Measurements from ENCODE around the gene ZCCHC24. TPM values are rescaled to one million over a fixed set of nuclear protein-coding genes. Genes with fewer than 3 reads are reported as not detected.

The ZCCHC24 gene
- total RNA-seq, 1 donor from 2014 or later: 5.9 TPM

DNA sequence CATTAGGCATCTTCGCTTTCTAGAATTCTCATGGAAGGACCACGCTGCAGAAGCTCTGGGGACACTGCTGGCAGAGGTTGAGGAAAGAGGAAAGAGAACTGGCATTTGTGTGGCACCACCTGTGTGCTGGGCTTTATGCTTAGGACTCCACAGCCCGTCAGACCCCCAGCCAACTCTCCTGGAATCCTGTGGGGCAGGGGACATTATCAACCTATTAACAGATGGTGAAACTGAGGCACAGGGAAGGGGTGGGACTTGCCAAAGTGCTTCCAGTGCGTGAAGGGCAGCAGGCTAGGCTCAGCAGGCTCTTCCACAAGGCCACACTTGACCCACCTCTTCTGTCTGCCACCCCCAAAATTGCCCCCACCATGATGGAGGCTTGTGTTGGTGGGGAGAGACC, 46.8 kb downstream of the ZCCHC24 start:
- Histone ChIP-seq H3K9me3 (ENCODE audit: low read depth) (no peaks in the 10 kb centered on the region), H3K4me2 (no peak overlapping the region), H4K20me1 (ENCODE audit: low read depth) (no peaks in the 10 kb centered on the region), H3K27me3 (no peaks in the 10 kb centered on the region), H3K27ac (no peak overlapping the region), H3K36me3 (no peaks in the 10 kb centered on the region), H3K4me3 (no peak overlapping the region), H3F3A (ENCODE audit: low read depth) (peaks cover 10% of the 10 kb centered on the region), H2AFZ (replicated peaks) (no peak overlapping the region), H3K4me1 (peaks cover 15% of the 10 kb centered on the region), H3K9ac (no peak overlapping the region), H3K79me2 (ENCODE audit: low read depth) (no peaks in the 10 kb centered on the region)
- DNase-seq (ENCODE audit: low spot score): no peak
- H3K4me3 Mint-ChIP-seq: peak overlapping the region; percentile 46
- peaks cover 3% of the 10 kb centered on the region for H3K27me3 Mint-ChIP-seq (ENCODE audit: insufficient read depth, low read depth)
- H3K27ac Mint-ChIP-seq: peak overlapping the region; percentile 42
- H3K9me3 Mint-ChIP-seq: no peaks in the 10 kb centered on the region
- TF ChIP-seq EZH2phosphoT487 (IDR thresholded peaks at IDR 0.05): no peak
- TF ChIP-seq EZH2 (IDR thresholded peaks at IDR 0.05): no peak
- TF ChIP-seq, protein P1, sequence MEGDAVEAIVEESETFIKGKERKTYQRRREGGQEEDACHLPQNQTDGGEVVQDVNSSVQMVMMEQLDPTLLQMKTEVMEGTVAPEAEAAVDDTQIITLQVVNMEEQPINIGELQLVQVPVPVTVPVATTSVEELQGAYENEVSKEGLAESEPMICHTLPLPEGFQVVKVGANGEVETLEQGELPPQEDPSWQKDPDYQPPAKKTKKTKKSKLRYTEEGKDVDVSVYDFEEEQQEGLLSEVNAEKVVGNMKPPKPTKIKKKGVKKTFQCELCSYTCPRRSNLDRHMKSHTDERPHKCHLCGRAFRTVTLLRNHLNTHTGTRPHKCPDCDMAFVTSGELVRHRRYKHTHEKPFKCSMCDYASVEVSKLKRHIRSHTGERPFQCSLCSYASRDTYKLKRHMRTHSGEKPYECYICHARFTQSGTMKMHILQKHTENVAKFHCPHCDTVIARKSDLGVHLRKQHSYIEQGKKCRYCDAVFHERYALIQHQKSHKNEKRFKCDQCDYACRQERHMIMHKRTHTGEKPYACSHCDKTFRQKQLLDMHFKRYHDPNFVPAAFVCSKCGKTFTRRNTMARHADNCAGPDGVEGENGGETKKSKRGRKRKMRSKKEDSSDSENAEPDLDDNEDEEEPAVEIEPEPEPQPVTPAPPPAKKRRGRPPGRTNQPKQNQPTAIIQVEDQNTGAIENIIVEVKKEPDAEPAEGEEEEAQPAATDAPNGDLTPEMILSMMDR (IDR thresholded peaks at IDR 0.05): no peak
- no peaks in the 10 kb centered on the region for H3K36me3 Mint-ChIP-seq
- H3K4me1 Mint-ChIP-seq: peaks cover 50% of the 10 kb centered on the region

DNA sequence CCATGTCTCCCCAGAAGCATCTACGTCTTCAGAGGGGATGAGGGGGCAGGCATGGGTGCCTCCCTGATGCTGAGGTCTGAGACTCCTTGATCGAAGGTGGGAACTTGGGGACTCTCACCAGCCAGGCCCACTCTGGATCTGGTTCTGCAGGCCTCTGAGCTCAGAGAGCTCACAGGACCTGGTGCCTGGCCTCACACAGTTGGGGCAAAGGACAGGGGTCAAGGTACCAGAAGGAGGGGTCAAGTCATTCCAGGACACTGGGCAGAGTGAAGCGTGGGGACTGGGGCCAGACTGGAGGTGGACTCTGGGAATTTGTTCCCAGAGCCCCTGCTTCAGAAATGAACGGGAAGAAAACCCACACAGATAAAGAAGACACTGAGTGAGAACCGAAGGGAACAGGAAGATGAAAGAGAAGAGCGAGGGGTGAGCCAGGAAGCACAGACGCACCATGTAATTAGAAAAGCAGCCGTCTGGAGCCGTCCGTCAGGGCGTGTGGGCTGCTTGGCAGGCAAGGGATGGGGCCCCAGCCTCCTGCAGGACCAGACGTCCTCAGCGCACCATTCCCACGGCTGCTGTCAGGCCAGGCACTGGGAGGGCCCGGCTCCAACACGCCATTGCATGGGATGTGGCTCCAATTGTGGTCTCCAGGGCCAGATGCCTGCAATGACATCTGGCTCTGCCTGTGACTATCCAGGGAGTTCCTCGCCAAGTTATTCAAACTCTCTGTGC, 47.7 kb downstream of the ZCCHC24 start:
- Histone ChIP-seq H3K79me2 (ENCODE audit: low read depth) (no peaks in the 10 kb centered on the region), H3K4me1 (peaks cover 7% of the 10 kb centered on the region), H3K36me3 (no peaks in the 10 kb centered on the region), H3K4me2 (no peak overlapping the region), H3K4me3 (no peak overlapping the region), H3K9me3 (ENCODE audit: low read depth) (no peaks in the 10 kb centered on the region), H3K27ac (no peak overlapping the region), H3K27me3 (no peaks in the 10 kb centered on the region), H2AFZ (replicated peaks) (no peak overlapping the region), H4K20me1 (ENCODE audit: low read depth) (no peaks in the 10 kb centered on the region), H3K9ac (no peak overlapping the region), H3F3A (ENCODE audit: low read depth) (peaks cover under 1% of the 10 kb centered on the region)
- TF ChIP-seq EZH2phosphoT487 (IDR thresholded peaks at IDR 0.05) (no peak), EZH2 (IDR thresholded peaks at IDR 0.05) (no peak)
- TF ChIP-seq, protein P1 (IDR thresholded peaks at IDR 0.05): no peak
- H3K27me3 Mint-ChIP-seq (ENCODE audit: insufficient read depth, low read depth): no peaks in the 10 kb centered on the region
- no peaks in the 10 kb centered on the region for H3K9me3 Mint-ChIP-seq
- H3K27ac Mint-ChIP-seq: peak overlapping the region; percentile 42
- peaks cover 2% of the 10 kb centered on the region for H3K36me3 Mint-ChIP-seq
- H3K4me3 Mint-ChIP-seq: peak overlapping the region; percentile 9
- no peak for DNase-seq (ENCODE audit: low spot score)
- peaks cover 41% of the 10 kb centered on the region for H3K4me1 Mint-ChIP-seq

DNA sequence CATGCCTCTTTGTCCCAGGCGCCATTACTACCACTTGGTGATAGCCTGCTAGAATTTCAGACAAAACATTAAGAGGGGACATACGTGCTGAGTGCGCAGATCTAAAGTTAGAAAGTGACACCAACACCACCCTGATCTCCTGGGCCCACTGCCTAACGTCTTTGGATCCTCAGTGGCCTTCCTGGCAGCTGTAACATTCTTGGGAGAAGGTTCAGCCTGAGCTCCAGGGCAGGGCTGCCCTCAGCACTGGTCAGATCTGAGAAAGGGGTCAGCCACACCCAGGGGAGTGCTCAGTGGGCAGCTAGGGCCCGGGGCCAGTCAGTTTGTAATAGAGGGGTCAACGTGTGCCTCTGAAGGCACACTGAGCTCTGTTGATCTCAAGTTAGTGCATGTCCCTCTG, 48.4 kb downstream of the ZCCHC24 start:
- H3K4me1 Mint-ChIP-seq: peaks cover 38% of the 10 kb centered on the region
- H3K27ac Mint-ChIP-seq: no peak overlapping the region
- peaks cover 7% of the 10 kb centered on the region for H3K4me1 ChIP-seq
- no peak overlapping the region for H2AFZ ChIP-seq (replicated peaks)
- no peak overlapping the region for H3K9ac ChIP-seq
- no peak overlapping the region for H3K27ac ChIP-seq
- no peaks in the 10 kb centered on the region for H3K27me3 Mint-ChIP-seq (ENCODE audit: insufficient read depth, low read depth)
- no peak overlapping the region for H3K4me3 ChIP-seq
- H3K79me2 ChIP-seq (ENCODE audit: low read depth): no peaks in the 10 kb centered on the region
- H3K36me3 Mint-ChIP-seq: peaks cover 2% of the 10 kb centered on the region
- H3K4me2 ChIP-seq: no peak overlapping the region
- H4K20me1 ChIP-seq (ENCODE audit: low read depth): no peaks in the 10 kb centered on the region
- no peaks in the 10 kb centered on the region for H3F3A ChIP-seq (ENCODE audit: low read depth)
- no peaks in the 10 kb centered on the region for H3K9me3 ChIP-seq (ENCODE audit: low read depth)
- peak overlapping the region; percentile 46 for H3K4me3 Mint-ChIP-seq
- DNase-seq (ENCODE audit: low spot score): no peak
- no peaks in the 10 kb centered on the region for H3K27me3 ChIP-seq
- no peaks in the 10 kb centered on the region for H3K36me3 ChIP-seq
- no peaks in the 10 kb centered on the region for H3K9me3 Mint-ChIP-seq
- TF ChIP-seq, protein P1 (IDR thresholded peaks at IDR 0.05): no peak
- TF ChIP-seq EZH2 (IDR thresholded peaks at IDR 0.05) (no peak), EZH2phosphoT487 (IDR thresholded peaks at IDR 0.05) (no peak)
